ENCODE data around the gene RDH13.
A peak's percentile ranks its signal among the peaks of the same experiment; 100 is the strongest.

Gene RDH13

GRCh38 chr19:55091126-55091910 lies 28.4 kb upstream of the RDH13 start:
- no peak for DNase-seq

- DNase-seq: no peak
Measured at GRCh38 chr19:55090564-55090963, 27.6 kb upstream of the RDH13 start.

DNA sequence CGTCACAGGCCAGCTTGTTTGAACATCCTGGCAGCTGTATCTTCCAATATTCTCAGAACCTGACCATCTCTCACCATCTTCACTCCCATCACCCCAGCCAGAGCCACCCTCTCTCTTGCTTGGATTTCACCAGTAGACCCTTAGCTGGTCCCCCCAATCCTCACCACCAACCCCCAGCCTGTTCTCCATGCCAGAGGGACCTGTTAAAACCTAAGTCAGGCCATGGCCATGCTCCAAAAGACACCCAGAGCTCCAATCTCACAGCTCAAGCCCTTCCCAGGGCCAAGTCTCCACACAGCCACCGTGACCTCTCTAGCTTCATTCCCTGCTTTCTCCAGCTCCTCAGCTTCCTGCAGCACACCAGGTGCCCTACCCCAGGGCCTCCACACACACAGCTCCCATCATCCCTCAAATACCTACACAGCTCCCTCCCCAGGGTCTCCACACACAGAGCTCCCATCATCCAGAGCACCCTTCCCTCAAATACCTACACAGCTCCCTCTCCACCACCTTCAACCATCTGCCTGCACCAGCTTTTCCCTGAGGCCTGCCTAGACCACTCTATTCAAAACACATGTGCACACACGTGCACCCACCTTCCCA lies 26.5 kb upstream of the RDH13 start:
- no peak for DNase-seq

- DNase-seq: peak; percentile 67
Measured at GRCh38 chr19:55088543-55089341, 25.8 kb upstream of the RDH13 start.

DNA sequence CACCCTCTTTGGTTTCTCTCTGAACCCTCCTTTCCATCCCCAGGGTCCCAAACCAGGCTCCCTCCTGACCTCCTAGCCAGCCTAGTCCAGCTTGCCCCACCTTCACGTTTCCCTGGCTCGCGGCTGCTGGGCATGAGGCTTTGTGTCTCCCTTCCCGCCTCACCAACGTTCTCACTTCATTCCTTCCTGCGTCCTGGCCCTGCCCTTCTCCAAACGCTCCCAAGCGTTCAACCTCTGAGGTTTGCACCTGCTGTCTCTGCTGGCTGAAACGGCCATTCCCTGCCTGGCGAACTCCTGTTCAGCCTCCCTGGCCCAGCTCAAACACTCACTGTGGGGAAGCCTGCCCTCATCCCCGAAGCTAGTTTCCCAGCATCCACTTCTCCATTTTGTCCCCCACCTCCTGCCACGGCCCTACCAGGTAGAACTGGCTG lies 25.1 kb upstream of the RDH13 start:
- no peak for DNase-seq

GRCh38 chr19:55087542-55087901 lies 24.6 kb upstream of the RDH13 start:
- DNase-seq: no peak

DNA sequence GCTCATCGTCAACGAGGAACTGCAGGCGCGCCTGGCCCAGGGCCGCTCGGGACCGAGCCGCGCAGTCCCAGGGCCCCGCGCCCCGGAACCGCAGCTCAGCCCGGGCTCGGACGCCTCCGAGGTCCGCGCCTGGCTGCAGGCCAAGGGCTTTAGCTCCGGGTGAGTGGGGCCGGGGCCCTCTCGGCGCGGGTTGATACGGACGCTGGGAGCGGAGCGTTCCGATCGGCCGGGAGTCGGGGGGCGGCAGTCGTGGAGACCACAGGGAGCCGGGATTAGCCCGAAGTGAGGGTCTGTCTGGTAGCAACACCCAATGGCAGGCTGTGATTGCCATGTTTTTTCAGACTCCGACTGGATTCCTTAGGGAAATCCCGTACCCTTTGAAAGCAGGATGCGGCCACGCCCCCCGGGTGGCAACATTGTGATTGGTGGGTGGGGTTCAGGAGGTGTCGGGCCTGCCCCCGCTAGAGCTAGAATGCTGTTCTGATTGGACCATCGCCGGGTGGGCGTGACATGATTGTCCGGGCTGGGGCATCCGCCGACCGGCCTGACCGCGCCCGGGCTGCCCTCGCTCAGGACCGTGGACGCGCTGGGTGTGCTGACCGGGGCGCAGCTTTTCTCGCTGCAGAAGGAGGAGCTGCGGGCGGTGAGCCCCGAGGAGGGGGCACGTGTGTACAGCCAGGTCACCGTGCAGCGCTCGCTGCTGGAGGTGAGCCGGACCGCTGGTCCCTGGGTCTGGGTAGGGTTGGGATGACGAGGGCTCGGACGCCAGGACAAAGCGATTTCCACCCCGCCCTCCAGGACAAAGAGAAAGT lies 24.0 kb upstream of the RDH13 start:
- DNase-seq: peak; percentile 88

- DNase-seq: no peak
Measured at GRCh38 chr19:55085923-55086715, 23.2 kb upstream of the RDH13 start.

- DNase-seq: no peak
Measured at GRCh38 chr19:55084416-55084815, 21.5 kb upstream of the RDH13 start.

- no peak for DNase-seq
Measured at GRCh38 chr19:55083004-55083850, 20.3 kb upstream of the RDH13 start.

- peak; percentile 52 for DNase-seq
Measured at GRCh38 chr19:55082020-55082851, 19.3 kb upstream of the RDH13 start.

DNA sequence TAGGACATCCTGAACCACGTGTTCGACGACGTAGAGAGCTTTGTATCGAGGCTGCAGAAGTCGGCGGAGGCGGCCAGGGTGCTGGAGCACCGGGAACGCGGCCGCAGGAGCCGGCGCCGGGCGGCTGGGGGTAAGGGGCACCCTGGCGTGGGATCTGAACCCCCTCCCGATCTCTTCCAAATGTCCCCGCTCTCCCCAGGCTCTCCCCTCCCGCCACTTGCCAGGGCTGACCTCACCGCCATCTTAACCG lies 18.7 kb upstream of the RDH13 start:
- no peak for DNase-seq

DNA sequence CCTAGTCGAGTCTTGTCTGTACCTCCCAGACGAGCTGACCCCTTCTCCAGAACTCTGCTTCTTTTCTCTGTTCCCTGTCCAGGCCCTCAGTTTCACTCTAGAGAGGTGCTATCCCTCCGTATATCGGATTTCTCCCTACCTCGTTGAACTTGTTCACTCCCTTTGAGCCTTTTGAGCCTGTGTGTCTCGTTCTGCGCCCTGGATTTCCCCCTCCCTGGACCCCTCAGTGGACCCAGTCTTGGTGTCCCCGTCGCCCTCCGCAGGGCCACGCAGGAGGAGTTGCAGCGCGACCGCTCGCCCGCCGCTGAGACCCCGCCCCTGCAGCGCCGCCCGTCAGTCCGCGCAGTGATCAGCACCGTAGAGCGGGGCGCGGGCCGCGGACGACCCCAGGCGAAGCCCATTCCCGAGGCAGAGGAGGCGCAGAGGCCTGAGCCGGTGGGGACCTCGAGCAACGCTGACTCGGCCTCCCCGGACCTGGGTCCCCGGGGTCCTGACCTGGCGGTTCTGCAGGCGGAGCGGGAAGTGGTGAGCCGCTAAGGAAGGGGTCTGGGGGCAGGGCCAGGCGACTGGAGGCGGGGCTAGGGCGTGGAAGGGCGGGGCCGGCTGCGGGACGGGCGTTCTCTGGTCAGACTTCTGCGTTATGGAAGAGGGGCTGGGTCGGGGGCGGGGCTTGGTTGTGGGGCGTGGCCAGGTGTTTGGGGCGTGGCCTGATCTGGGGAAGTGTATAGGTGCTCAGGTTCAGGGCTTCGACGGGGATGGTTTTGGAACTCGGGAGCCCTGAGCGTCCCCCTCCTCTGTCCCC lies 18.2 kb upstream of the RDH13 start:
- peak; percentile 59 for DNase-seq

- DNase-seq: peak; percentile 59
Measured at GRCh38 chr19:55080121-55080967, 17.4 kb upstream of the RDH13 start.

GRCh38 chr19:55079400-55080038 lies 16.6 kb upstream of the RDH13 start:
- DNase-seq: no peak

DNA sequence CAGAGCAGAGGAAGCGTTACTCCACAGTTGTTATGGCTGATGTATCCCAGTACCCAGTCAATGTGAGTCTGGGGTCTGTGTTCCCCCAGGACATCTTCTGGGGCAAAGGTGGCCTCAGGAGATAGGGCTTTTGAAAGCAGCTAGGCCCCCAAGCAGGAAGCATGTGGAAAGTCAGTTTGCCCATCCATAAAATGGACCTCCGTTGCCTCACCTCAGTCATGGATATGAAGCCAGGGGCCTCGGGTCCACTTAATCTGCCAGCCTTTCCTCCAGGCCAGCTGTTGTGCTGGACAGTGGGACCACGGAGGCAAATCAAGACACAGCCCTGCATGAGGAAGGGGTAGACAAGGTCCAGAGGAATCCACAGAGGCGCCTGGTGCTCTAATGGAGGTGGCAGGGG lies 16.0 kb upstream of the RDH13 start:
- no peak for DNase-seq

- DNase-seq: no peak
Measured at GRCh38 chr19:55077106-55077505, 14.2 kb upstream of the RDH13 start.

DNA sequence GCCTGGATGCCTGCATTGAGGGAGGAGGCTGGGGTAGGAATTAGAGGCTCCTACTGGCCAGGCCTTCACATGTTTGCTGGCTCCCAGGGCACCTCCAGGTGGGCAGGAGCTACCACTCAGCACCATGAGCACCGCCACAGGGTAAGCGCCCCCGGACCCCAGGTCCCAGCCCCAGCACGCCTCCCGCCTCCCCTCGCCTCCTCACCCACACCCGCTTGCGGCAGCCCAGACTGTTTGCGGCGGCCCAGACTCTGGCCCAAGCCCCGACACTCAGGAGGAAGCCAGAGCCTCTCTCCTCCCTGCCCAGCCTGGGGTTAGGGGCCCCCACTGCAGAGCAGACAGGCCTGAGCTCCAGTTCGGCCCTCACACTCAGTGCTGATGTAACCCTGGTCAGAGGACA lies 13.4 kb upstream of the RDH13 start:
- DNase-seq: no peak

All from fibroblast of skin of right biceps (primary cell).